NCI-H2227 treated with DMSO at 0.1 percent for 48 hours (cell line): ENCODE results near the gene LAMA2.

Experiments used
- DNase-seq: peaks from one replicate; lab custom pipeline; 2025; lab: John Stamatoyannopoulos, UW

LAMA2 gene

DNA sequence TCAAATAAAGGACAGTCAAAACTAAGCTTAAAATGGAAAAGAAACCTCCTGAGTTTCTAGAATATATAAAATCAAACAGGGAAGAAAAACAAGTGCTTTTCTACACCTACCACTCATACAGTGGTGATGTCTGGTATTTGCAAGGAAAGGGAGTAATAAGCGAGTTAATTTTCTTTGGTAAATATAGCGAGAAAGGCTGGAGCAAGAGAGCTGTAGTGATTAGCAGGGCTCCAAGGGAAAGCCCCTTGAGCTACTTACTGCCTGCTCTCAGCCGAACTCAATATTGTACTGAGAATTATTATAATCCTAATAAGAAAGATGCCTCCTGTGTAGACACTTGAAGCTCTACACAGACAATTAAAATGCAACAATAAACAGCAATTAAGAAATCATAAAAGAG is 296.3 kb downstream of the LAMA2 start:
- no peak for DNase-seq

DNA sequence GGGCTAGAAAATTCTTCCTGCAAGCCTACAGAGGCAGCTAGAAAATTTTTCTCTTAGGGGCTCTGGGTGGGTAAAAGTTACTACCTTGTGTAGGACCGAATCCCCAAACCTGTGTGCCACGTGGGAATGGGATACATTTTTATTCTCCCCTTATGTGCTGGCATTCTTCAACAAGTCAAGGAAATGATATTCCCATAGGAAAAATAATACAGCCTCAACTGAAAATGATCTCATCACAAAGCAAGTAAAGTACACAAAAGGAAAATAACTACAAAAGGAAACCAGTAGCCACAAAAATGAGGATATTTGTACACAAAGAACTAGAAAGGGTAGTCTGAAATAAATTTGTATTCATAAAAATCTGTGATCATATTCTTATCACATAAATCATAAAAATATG is 298.1 kb downstream of the LAMA2 start:
- no peak for DNase-seq

DNA sequence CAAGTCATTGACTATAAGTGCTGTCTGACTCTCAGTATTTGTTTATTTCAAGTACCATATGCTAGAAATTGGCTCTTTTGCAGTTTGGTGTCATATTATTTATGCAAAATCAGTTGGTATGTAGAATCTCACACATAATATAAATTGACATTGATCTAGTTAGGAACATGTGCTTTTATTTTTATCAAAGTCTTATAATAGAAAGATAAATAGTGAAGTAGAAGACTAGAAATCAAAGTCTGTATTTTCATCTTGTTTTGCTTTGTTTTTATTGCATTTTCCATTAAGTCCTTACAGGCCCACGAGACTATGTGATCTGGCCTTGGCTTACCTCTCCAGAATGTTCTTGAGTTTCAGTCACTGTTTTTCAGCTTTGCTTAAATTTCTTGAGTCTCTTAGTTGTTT is 300.3 kb downstream of the LAMA2 start:
- DNase-seq: no peak

DNA sequence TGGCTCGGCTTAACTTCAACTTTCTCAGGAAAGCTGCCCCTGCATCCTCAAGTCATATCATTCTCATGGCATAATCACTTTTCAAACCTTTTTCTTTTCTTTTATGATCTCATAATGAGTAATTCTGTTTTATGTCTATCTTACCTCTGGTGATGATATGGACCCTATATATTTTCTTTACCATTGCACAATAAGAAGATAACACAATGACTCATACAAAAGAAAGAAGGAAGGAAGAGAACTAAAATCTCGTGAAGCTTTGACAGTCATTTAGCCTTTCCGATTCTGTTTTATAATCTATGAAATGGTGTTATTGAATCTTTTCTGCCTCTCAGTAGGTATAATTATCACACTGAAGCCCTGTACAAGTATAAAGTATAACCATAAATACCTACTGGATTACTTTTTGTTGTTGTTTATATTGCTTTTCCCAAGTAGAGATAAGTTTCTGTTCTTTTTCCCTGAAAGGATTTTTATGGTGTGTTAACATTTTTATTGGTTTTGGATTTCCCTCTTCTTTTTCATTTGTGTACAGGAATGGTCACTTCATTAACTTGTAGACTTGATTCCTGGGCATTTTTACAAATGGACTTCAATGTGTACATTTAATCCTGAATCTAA is 300.9 kb downstream of the LAMA2 start:
- no peak for DNase-seq

DNA sequence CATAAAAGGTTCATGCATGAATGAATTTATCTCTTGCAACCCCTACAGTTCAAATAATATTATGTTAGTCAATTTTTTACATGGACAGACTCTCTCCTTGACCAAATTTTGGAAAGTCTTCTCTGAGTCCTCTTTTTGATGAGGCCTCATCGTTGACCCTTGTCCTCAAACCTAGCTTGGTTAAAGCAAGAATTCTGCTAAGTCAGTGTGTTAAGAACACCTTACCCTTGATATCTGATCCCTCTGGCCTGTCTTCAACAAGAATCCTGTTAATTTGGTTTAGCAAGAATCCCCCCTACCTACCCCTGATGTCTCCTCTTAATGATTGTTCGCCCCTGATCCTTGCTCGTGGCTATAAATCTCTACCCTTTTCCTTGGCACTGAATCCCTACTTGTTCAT is 301.4 kb downstream of the LAMA2 start:
- no peak for DNase-seq

DNA sequence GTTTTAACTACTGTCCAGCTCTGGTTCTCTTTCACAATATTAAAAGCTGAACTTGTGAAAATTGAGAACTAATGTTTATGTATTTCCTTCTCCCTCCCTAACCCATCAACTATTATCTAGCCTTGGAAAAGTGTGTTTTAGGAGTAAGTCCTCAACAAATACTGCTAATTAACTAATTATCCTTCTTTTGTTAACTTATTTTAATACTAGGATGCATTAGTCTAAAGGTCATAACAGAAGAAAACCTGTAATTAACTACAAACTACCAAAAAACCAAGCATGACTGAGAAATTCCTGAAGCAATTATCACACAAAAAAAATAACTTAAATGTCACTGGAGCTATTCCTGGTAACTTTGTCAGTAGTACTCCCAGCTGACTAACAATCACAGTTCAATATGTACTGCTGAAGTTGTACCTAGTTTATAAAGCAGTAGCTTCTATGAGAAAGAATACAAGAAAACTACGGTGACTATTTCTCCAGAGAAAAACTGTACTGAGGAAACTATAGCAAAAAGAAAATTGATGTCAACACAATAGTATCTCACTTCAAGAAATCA is 301.9 kb downstream of the LAMA2 start:
- DNase-seq: no peak

DNA sequence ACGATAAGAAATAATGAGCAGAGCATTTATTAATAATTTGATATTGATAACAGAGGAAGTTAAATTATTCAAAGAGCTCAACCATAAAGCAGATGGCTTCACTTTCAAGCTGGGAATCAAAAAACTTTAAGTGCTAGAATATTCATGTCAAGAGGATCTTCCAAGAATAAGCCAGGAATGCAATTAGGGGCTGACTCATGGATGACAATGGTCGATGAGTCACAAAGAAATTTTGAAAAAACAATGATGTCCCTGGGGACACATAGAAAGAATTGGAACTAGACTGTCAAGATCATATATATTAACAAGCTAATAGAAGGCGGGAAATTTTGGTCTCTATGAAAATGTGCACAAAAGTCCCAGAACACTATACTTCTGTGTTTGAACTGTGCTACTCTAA is 304.1 kb downstream of the LAMA2 start:
- no peak for DNase-seq

DNA sequence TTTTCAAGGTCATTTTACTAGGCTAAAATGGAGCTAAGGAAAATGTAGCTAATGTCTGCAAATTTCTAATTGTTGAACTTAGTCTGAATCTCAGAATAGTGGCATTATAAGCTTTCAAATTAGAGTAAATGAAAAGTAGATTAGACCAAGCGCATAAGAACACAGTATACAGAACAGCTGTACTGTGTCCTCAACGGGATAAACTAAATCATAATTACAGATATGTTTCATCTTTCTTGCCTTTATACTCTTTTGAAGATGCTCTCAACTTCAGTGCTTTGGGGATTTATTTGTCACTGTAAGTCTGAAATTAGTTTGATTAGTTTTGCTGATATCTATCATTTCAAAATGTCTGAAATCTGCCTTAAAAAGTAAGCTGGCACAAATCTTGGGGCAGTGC is 305.4 kb downstream of the LAMA2 start:
- DNase-seq: no peak

DNA sequence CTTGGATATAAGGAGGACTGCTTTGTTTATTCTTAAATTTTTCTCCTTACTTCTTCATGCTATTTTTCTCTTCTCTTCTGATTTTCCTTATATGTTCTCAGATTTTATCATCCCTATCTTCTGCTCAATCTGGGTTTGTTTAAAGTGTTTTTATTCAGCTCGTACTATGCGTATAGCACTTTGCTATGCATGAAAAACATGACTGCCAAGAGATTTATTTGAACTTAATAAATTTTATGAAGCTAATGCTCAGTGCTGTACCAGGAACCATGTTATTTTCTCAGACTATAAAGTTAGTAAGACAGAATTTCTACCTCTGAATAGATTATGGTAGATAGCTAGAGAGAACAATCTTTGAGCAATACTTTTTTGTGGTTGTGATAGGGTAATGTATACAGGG is 305.9 kb downstream of the LAMA2 start:
- no peak for DNase-seq

DNA sequence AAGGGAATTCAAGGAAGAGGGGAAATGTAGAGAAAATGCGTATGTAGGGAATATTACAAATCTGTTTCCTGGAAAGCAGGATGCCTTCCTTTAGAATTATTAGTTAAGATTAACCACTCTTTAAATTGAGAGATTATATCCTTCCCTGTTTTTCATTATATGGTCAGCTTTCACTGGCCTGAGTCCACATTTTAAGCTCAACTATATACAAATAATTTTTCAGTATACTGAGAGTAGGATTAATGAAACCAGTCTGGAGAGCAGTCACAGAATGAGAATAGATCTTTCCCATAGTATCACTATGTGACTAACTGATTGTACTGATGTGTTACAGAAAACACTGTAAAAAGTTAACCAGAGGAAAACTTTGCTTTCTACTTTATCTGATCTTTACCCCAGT is 306.3 kb downstream of the LAMA2 start:
- DNase-seq: no peak

DNA sequence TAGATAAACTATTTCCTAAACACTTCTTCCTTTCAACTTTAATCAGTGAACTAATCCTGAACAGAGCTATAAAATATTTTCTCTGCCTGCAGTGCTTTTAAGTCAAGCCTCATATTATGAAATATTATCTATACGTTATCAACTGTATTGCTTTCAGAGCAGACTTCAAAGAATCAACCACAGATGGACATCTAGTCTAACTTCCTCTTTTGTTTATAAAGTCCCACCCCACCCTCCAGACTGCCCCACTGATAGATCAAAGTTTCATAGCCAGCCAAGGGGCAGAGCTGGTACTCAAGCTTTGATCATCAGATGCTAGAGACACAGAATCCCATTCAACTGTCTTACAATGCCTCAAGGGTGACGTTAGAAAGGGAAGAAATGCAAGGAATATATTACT is 308.3 kb downstream of the LAMA2 start:
- no peak for DNase-seq

DNA sequence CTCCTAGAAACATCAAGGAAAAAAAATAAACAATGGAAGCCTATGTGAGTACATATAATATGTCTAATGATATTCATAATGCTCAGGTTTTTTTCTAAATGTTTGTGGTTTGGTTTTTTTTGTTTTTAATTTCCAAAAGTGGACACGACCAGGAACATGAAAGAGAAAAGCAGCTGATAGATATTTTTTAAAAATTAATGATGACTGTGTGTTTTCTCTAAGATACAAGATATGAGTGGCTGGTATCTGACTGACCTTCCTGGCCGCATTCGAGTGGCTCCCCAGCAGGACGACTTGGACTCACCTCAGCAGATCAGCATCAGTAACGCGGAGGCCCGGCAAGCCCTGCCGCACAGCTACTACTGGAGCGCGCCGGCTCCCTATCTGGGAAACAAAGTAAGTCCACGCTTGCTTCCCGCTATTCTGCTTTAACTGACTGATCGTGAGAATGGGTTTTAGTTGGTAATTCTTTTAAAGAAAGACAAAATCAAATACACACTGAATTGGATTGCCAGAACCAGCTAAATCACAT is 309.6 kb downstream of the LAMA2 start:
- no peak for DNase-seq

DNA sequence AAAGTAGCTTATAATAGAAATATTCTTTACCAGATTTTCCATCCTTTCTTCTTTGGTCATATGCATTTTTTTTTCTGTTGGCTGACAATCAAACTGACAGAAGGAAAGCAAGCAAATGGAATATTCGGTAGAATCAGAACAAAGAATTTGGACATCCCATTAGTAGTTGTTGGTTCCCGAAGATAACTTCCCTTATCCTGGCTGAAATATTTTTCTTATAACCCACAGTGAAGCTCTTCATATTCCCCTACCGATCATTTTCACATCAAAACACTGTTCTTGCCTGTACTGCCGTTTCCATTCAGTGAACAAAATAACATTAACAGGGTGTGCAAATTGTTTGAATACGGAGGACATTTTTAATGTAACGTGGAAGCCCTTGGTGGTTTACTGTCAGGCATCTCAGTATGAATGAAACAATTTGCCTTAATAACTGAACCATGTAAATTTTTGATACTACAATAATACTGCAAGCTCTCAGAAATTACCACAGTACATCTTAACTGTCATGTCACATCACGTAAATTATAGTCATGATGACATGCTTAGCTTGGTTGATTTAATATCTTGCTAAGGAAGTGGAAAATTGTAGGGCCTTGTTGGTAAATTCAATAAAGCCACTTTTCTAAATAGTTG is 311.5 kb downstream of the LAMA2 start:
- no peak for DNase-seq

DNA sequence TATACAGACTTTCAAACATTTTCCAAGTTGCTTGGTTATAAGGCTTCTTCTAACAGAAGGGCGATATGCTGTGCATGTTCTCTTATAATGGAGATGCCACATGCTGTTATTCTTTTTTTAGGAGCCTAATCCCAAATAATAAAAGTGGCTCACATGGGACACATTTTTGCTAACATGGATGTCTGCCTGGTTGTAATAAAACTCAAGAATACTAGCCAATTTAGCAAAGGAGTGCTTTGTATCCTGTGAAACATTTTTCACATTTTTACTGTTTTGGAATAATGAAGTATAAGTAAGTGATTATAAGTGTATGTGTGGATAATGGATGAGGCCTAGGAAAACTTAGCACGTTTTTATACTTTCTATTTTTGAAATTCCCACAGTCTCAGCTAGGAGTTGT is 312.2 kb downstream of the LAMA2 start:
- no peak for DNase-seq

DNA sequence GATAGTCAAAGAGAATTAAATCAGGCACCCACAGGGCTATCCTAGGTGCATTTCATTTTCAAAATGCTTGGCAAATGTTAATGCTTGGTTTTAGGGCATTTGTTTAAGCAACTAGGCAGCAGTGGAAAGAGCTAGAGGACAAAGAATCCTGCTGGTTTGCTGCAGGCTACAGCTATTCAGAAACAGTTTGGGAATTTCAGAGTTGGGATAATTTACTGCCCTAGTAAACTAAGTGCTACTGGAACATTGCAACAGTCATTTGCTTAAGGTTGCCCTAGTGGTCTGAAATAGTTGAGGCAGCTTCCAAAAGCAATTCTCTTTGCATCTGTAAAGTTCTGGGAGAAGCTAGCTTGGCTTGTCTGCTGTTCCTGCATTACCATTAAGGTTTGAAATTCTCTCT is 312.7 kb downstream of the LAMA2 start:
- no peak for DNase-seq

DNA sequence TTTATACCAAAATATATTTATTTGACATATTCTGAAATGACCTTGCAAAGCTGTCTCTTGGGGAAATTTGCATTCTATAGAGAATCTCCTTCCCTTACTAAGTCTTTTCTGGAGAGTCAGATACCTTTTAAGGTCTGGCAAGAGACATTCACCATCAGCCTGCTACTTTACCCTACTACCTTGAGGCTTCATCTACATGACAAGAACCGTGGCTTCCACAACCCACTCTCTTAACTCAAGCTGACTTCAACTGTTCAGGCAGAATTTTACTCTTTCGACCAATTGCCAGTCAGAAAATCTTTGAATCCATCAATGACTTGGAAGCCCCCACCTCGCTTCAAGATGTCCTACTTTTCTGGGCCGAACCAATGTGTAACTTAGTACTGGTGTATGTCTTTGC is 314.2 kb downstream of the LAMA2 start:
- no peak for DNase-seq

DNA sequence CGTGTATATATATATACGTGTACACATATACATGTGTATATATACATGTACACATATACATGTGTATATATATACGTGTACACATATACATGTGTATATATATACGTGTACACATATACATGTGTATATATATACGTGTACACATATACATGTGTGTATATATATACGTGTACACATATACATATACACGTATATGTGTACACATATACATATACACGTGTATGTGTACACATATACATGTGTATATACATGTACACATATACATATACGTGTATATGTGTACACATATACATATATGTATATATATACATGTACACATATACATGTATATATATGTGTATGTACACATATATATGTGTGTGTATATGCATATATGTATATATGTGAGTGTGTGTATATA is 317.2 kb downstream of the LAMA2 start:
- no peak for DNase-seq

DNA sequence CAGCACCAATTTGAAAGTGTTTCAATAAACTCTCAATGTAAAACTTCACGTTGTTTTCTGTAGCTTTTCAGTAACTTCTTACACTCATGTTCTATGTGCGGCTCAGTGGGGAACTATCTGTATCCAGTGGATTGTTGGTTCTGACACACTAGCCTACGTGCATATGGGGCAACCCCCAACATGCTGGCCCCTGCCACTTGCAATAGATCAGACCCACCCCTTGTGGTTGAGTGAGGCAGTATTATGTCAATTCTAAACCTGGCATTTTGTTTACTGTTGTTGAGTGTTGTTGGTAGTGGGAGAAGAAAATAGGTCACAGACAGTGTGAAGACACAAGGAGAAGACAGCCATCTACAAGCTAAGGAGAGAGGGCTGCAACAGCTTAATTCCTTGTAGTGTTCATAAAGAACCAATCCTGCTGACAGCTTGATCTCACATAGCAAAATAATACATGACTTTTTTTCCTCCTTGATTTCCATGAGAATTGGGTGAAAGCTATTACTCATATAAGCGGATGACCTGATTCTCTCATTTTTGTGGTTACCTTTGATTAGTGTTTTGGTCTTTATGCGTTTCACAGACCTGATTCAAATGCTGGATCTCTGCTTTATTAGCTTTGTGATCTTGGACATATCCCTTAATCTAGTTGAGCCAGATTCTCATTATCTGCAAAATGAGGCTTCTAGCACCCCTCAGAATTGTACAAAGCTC is 320.4 kb downstream of the LAMA2 start:
- DNase-seq: no peak

DNA sequence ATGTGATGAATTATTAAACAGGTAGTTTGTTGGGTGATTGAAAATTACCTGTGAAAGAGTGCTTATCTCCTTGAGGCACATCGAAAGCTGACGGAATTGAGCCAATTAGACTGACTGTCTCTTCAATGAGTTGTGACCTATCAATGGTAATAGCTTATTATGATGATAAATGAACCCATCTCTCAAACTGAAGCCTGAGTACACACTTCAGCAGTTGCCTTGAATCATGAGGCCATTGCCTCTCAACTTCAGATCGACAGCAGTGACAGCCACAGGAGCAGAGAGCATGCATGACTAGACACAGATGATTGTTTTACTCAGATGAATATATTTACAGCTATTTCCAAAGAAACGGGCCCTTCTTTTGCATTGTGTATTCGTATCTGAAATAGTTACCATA is 323.9 kb downstream of the LAMA2 start:
- DNase-seq: peak; percentile 3

DNA sequence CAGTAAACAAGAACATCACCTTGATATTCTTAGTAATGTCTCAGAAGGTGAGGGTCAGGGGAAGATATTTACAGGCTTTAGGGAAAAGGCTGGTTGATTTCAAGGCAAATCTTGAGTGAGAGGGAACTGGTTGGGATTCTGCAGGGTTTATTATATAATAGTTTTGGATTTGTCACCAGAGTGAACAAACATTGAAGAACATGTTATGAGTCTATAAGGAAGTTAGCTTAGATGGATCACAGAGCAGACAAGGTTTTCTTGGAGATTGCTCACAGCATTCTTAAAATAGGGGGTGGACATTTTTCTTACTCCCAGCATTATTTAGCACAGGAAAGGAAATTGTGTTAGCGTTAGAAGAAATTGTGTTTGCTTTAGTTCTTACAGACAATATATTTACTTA is 324.9 kb downstream of the LAMA2 start:
- DNase-seq: no peak

DNA sequence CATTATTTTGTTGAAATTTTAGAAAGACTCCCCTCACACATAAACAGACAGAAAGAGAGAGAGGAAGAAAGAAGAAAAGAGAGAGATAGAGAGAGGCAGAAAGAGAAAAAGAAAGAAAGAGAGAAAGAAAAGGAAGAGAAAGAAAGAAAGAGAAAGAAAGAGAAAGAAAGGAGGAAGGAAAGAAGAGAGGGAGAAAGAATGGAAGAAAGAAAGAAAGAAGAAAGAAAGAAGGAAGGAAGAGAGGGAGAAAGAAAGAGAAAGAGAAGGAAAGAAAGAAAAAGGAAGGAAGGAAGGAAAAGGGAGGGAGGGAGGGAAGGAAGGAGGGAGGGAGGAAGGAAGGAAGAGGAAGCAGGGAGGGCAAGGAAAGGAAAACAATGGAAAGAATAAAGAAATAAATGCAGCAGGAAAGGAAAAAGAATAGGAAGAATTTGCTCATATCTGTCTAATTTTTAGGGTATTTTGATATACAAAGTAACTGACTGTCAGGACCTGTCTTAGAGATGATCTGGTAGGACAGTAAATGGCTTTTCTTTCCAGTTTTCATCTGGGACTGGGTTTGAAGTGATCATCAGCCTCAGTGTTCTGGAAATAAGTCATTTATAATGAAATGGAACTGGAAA is 325.6 kb downstream of the LAMA2 start:
- no peak for DNase-seq

DNA sequence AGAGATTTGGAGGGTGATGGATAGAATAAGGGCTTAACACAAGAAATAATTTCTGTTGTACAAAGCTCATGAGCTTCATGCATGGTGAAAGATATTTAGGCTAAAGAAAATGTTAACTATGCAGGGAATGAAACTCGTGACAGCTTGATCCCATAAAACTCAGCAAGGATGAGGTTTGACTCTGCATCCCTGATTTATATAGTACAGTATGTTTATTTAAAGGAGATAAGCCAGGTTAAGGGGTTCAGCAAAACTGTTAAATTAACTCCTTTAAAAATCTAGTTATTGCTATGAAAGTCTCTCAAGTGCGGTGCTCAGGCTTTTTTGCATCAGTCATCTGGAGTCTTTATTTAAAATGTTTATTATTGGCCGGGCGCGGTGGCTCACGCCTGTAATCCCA is 326.4 kb downstream of the LAMA2 start:
- DNase-seq: no peak

DNA sequence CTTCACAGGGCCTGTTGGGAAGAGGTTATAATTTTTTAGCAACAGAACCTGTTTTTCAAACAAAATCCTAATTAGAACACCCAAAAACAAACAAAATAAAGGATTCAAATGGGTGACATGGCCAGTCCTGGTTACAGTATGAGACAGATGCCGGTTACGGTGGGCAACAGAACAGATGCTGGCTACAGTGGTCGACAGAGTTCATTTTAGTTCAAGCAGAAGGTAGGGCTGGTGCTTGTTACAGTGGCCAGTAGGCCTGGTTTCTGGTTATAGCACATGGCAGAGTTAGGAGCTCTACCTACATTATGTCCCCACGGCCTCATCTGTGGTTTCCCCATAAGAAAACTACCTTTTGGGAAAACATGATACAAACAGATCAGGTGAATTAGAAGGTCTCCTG is 327.7 kb downstream of the LAMA2 start:
- no peak for DNase-seq
